CD4-positive, alpha-beta memory T cell (primary cell): ENCODE results near the gene CTNND2. TPM values are rescaled to one million over a fixed set of nuclear protein-coding genes. Genes with fewer than 3 reads are reported as not detected.

Experiments used
- CTCF ChIA-PET: fragments of 350-600 bp; sonication (Branson Sonifier 250); formaldehyde crosslinking; loops from one replicate; lab custom pipeline; 2021; ENCODE audit warnings: inconsistent platforms; ENCODE audit not compliant: partially characterized antibody; lab: Charles Lee
- POLR2A ChIA-PET: fragments of 350-600 bp; sonication (Branson Sonifier 250); formaldehyde crosslinking; loops from one replicate; lab custom pipeline; 2021; ENCODE audit not compliant: partially characterized antibody; lab: Charles Lee
- DNase-seq, 5 donors: peaks; one replicate each; pipeline versions ENCODE4 v3.0.0 to v3.0.0-alpha.2; 2020 to 2022; ENCODE audit warnings: mixed read lengths in 1 of 5
- H3K27ac ChIP-seq: one replicate; pipeline ENCODE4 v1.7.0; 2013; ENCODE audit warnings: low read depth, low read length
- H3K27me3 ChIP-seq: 2 replicates; pipeline ENCODE4 v1.7.0; 2013; ENCODE audit warnings: mild to moderate bottlenecking, low read length, moderate library complexity; ENCODE audit not compliant: insufficient read depth
- H3K36me3 ChIP-seq: 2 replicates; pipeline ENCODE4 v1.7.0; 2013; ENCODE audit warnings: mild to moderate bottlenecking, low read length, moderate library complexity; ENCODE audit not compliant: insufficient read depth
- H3K4me1 ChIP-seq: 2 replicates; pipeline ENCODE4 v1.7.0; 2013; ENCODE audit warnings: mild to moderate bottlenecking, low read length, moderate library complexity; ENCODE audit not compliant: insufficient read depth
- H3K4me3 ChIP-seq, 2 donors: one replicate each; pipeline ENCODE4 v1.7.0; 2013; ENCODE audit warnings: low read length in 2 of 2, mild to moderate bottlenecking in 1 of 2
- H3K9me3 ChIP-seq, 2 donors: one replicate each; pipeline ENCODE4 v1.7.0; 2013; ENCODE audit warnings: low read length in 2 of 2, control low read depth in 1 of 2; ENCODE audit not compliant: control insufficient read depth in 1 of 2
- H3K27ac Mint-ChIP-seq, 7 donors: one replicate each; pipeline ENCODE4 v1.8.0; 2020 to 2021; ENCODE audit warnings: mixed read lengths in 7 of 7, mild to moderate bottlenecking in 6 of 7, inconsistent platforms in 3 of 7, moderate library complexity in 3 of 7
- H3K27me3 Mint-ChIP-seq, 2 donors: one replicate each; pipeline ENCODE4 v1.8.0; 2020 to 2021; ENCODE audit warnings: mixed read lengths in 2 of 2
- H3K36me3 Mint-ChIP-seq, 2 donors: one replicate each; pipeline ENCODE4 v1.8.0; 2020 to 2021; ENCODE audit warnings: mixed read lengths in 2 of 2, inconsistent platforms in 1 of 2, mild to moderate bottlenecking in 1 of 2
- H3K4me1 Mint-ChIP-seq, 4 donors: one replicate each; pipeline ENCODE4 v1.8.0; 2020 to 2021; ENCODE audit warnings: mixed read lengths in 4 of 4, mild to moderate bottlenecking in 1 of 4
- H3K4me3 Mint-ChIP-seq, 8 donors: one replicate each; pipeline ENCODE4 v1.8.0; 2020 to 2021; ENCODE audit warnings: mixed read lengths in 8 of 8, mild to moderate bottlenecking in 7 of 8, moderate library complexity in 6 of 8, inconsistent platforms in 3 of 8
- H3K9me3 Mint-ChIP-seq, 8 donors: one replicate each; pipeline ENCODE4 v1.8.0; 2020 to 2021; ENCODE audit warnings: mixed read lengths in 8 of 8, mild to moderate bottlenecking in 5 of 8, inconsistent platforms in 3 of 8, moderate library complexity in 1 of 8
- intact Hi-C: fragments of 100-400 bp; cut with micrococcal nuclease; formaldehyde crosslinking; loops from one replicate; pipeline ENCODE4 v1.15.1; 2023
- polyA plus RNA-seq, 2 donors: library from polyadenylated mRNA; unstranded; fragments of 300-500 nt; fragmentation: Illumina TruSeq; gene quantifications; one replicate each; pipeline ENCODE4 v1.2.3, GENCODE V29; 2021
- total RNA-seq, 2 experiments: library from RNA; stranded (reverse); gene quantifications; one replicate each; pipeline ENCODE4 v1.2.3, GENCODE V29; 2021

CTNND2 gene
- total and polyA plus RNA-seq, 4 experiments from 2014 or later, result 0.65 TPM; not detected in 3

GRCh38 chr5:11384441-11385250 is 519.6 kb downstream of the CTNND2 start:
- Histone ChIP-seq H3K4me1 (no peaks in the 10 kb centered on the region), H3K27me3 (no peaks in the 10 kb centered on the region), H3K9me3 (no peaks in the 10 kb centered on the region), H3K27ac (no peak overlapping the region), H3K36me3 (no peaks in the 10 kb centered on the region), H3K4me3 (no peak overlapping the region)
- H3K9me3 Mint-ChIP-seq, result peaks cover 0 to 3% (median 0%) of the 10 kb centered on the region in 8 donors
- peaks cover 12 to 28% of the 10 kb centered on the region in 2 donors for H3K27me3 Mint-ChIP-seq
- ChIA-PET POLR2A (no interaction called here), CTCF (interaction anchor here (0.6 kb wide), 1 partner anchor 12 kb away, joined by 3 read pairs; no protein-coding TSS in a partner anchor)
- no peak for DNase-seq
- peak overlapping the region in 7 of 8 donors; percentile 7 to 75 (median 50) for H3K4me3 Mint-ChIP-seq
- H3K4me1 Mint-ChIP-seq, result peaks cover 7 to 20% (median 11%) of the 10 kb centered on the region in 4 donors
- H3K36me3 Mint-ChIP-seq, result no peaks in the 10 kb centered on the region
- intact Hi-C loops, result no loop called here
- peak overlapping the region in 2 of 7 donors; percentile 43 to 82 for H3K27ac Mint-ChIP-seq

GRCh38 chr5:11383506-11384095 is 520.6 kb downstream of the CTNND2 start:
- H3K27me3 Mint-ChIP-seq, result peaks cover 12 to 28% of the 10 kb centered on the region in 2 donors

GRCh38 chr5:11378461-11378860 is 525.8 kb downstream of the CTNND2 start:
- H3K4me1 Mint-ChIP-seq, result no peaks in the 10 kb centered on the region
- Histone ChIP-seq H3K36me3 (no peaks in the 10 kb centered on the region), H3K9me3 (no peaks in the 10 kb centered on the region), H3K27ac (no peak overlapping the region), H3K4me1 (no peaks in the 10 kb centered on the region), H3K4me3 (no peak overlapping the region), H3K27me3 (no peaks in the 10 kb centered on the region)
- no peak overlapping the region for H3K4me3 Mint-ChIP-seq
- no peak overlapping the region for H3K27ac Mint-ChIP-seq
- intact Hi-C loops, result no loop called here
- no peak for DNase-seq
- CTCF ChIA-PET, result no interaction called here
- POLR2A ChIA-PET, result no interaction called here
- no peaks in the 10 kb centered on the region for H3K36me3 Mint-ChIP-seq
- H3K9me3 Mint-ChIP-seq, result peaks cover 0 to 2% (median 0%) of the 10 kb centered on the region in 8 donors
- peaks cover 3 to 10% of the 10 kb centered on the region in 2 donors for H3K27me3 Mint-ChIP-seq

More at GRCh38 chr5:11383506-11384095, 520.6 kb downstream of the CTNND2 start:
- no peaks in the 10 kb centered on the region for H3K9me3 ChIP-seq
- H3K27ac Mint-ChIP-seq, result no peak overlapping the region
- H3K4me3 Mint-ChIP-seq, result peak overlapping the region in 1 of 8 donors; percentile 75
- no peak for DNase-seq
- H3K9me3 Mint-ChIP-seq, result peaks cover 0 to 3% (median 0%) of the 10 kb centered on the region in 8 donors
- H3K4me1 ChIP-seq, result no peaks in the 10 kb centered on the region
- intact Hi-C loops, result no loop called here
- CTCF ChIA-PET, result no interaction called here
- no peaks in the 10 kb centered on the region for H3K36me3 ChIP-seq
- no peaks in the 10 kb centered on the region for H3K36me3 Mint-ChIP-seq
- POLR2A ChIA-PET, result no interaction called here
- no peak overlapping the region for H3K4me3 ChIP-seq
- H3K4me1 Mint-ChIP-seq, result peaks cover 7 to 20% (median 11%) of the 10 kb centered on the region in 4 donors
- H3K27ac ChIP-seq, result no peak overlapping the region
- no peaks in the 10 kb centered on the region for H3K27me3 ChIP-seq

- no peak overlapping the region for H3K27ac ChIP-seq
- ChIA-PET POLR2A (no interaction called here), CTCF (no interaction called here)
- no peak overlapping the region for H3K27ac Mint-ChIP-seq
- H3K4me1 ChIP-seq, result no peaks in the 10 kb centered on the region
- H3K4me3 ChIP-seq, result no peak overlapping the region
- H3K9me3 ChIP-seq, result no peaks in the 10 kb centered on the region
- peaks cover 1 to 7% of the 10 kb centered on the region in 2 donors for H3K27me3 Mint-ChIP-seq
- no peaks in the 10 kb centered on the region for H3K27me3 ChIP-seq
- DNase-seq, result no peak
- no peaks in the 10 kb centered on the region for H3K4me1 Mint-ChIP-seq
- peaks cover 0 to 2% (median 0%) of the 10 kb centered on the region in 8 donors for H3K9me3 Mint-ChIP-seq
- intact Hi-C loops, result no loop called here
- no peaks in the 10 kb centered on the region for H3K36me3 ChIP-seq
- H3K36me3 Mint-ChIP-seq, result no peaks in the 10 kb centered on the region
- H3K4me3 Mint-ChIP-seq, result no peak overlapping the region
Measured at GRCh38 chr5:11377896-11378295, 526.4 kb downstream of the CTNND2 start.

- intact Hi-C loops, result no loop called here
- ChIA-PET CTCF (no interaction called here), POLR2A (no interaction called here)
- Mint-ChIP-seq H3K4me3 (no peak overlapping the region), H3K27ac (no peak overlapping the region), H3K4me1 (no peaks in the 10 kb centered on the region), H3K36me3 (no peaks in the 10 kb centered on the region), H3K9me3 (no peaks in the 10 kb centered on the region), H3K27me3 (peaks cover 0 to 2% of the 10 kb centered on the region in 2 donors)
- Histone ChIP-seq H3K4me1 (no peaks in the 10 kb centered on the region), H3K36me3 (no peaks in the 10 kb centered on the region), H3K9me3 (no peaks in the 10 kb centered on the region), H3K27ac (no peak overlapping the region), H3K27me3 (no peaks in the 10 kb centered on the region), H3K4me3 (no peak overlapping the region)
- no peak for DNase-seq
Measured at GRCh38 chr5:11372191-11372590, 532.1 kb downstream of the CTNND2 start.

- CTCF ChIA-PET, result no interaction called here
- intact Hi-C loops, result no loop called here
- Histone ChIP-seq H3K36me3 (no peaks in the 10 kb centered on the region), H3K4me1 (no peaks in the 10 kb centered on the region), H3K27ac (no peak overlapping the region), H3K4me3 (no peak overlapping the region), H3K27me3 (no peaks in the 10 kb centered on the region), H3K9me3 (no peaks in the 10 kb centered on the region)
- Mint-ChIP-seq H3K27me3 (peaks cover 0 to 2% of the 10 kb centered on the region in 2 donors), H3K4me3 (no peak overlapping the region), H3K27ac (no peak overlapping the region), H3K36me3 (no peaks in the 10 kb centered on the region), H3K4me1 (no peaks in the 10 kb centered on the region), H3K9me3 (no peaks in the 10 kb centered on the region)
- POLR2A ChIA-PET, result no interaction called here
- DNase-seq, result no peak
Measured at GRCh38 chr5:11371021-11371420, 533.2 kb downstream of the CTNND2 start.

- H3K4me1 Mint-ChIP-seq, result no peaks in the 10 kb centered on the region
- Histone ChIP-seq H3K4me1 (no peaks in the 10 kb centered on the region), H3K36me3 (no peaks in the 10 kb centered on the region), H3K4me3 (no peak overlapping the region), H3K27me3 (no peaks in the 10 kb centered on the region), H3K27ac (no peak overlapping the region), H3K9me3 (no peaks in the 10 kb centered on the region)
- no peak for DNase-seq
- intact Hi-C loops, result loop anchor here (5.0 kb wide), 1 partner anchor 377 kb away; no protein-coding TSS in a partner anchor
- no peaks in the 10 kb centered on the region for H3K9me3 Mint-ChIP-seq
- H3K36me3 Mint-ChIP-seq, result no peaks in the 10 kb centered on the region
- no peak overlapping the region for H3K27ac Mint-ChIP-seq
- H3K27me3 Mint-ChIP-seq, result peaks cover 0 to 1% of the 10 kb centered on the region in 2 donors
- ChIA-PET POLR2A (no interaction called here), CTCF (no interaction called here)
- no peak overlapping the region for H3K4me3 Mint-ChIP-seq
Measured at GRCh38 chr5:11364531-11364930, 539.7 kb downstream of the CTNND2 start.
